ENCODE data around the gene LYST.

DNA sequence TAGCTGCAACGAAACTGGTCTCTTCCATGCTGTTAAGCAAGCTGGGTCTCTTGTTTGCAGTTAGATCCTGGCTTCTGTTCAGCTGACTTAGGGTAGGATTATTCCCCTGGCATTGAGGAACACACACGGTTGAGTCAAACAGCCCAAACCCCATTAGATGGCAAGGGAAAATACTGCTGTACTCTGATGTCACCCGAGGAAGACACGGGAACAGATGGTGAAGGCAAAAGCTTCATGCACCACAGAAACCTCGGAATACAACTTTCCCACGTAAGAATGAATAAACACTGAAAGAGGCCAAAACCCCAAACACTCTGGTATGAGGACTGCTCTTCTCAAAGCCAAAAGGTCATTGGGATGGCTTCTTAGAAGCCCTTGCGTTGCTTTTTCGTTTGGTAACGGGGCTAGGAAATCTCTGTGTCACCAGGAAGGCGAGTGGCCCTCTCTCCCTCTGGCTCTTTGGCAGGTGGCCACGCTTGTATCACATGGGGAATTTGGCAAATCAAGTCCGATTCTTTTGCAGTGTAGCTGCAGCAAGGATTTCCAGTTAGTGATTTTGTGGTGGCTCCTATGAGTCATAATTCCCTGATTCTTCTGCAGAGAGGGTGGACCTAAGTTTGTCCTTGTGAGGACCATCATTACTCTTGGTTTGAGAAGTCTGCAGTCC is 16.7 kb upstream of the LYST start:
- no peak for TF ChIP-seq POLR2A (IDR thresholded peaks at IDR 0.05)
- TF ChIP-seq, protein P1, sequence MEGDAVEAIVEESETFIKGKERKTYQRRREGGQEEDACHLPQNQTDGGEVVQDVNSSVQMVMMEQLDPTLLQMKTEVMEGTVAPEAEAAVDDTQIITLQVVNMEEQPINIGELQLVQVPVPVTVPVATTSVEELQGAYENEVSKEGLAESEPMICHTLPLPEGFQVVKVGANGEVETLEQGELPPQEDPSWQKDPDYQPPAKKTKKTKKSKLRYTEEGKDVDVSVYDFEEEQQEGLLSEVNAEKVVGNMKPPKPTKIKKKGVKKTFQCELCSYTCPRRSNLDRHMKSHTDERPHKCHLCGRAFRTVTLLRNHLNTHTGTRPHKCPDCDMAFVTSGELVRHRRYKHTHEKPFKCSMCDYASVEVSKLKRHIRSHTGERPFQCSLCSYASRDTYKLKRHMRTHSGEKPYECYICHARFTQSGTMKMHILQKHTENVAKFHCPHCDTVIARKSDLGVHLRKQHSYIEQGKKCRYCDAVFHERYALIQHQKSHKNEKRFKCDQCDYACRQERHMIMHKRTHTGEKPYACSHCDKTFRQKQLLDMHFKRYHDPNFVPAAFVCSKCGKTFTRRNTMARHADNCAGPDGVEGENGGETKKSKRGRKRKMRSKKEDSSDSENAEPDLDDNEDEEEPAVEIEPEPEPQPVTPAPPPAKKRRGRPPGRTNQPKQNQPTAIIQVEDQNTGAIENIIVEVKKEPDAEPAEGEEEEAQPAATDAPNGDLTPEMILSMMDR (IDR thresholded peaks at IDR 0.05): no peak
